ENCODE data around the gene GTF2F2.
"Not testable (repeated sequence)": the region's sequence is repeated elsewhere in the genome, so short reads cannot be mapped to it uniquely, and the experiment has no call there.

GTF2F2 gene

DNA sequence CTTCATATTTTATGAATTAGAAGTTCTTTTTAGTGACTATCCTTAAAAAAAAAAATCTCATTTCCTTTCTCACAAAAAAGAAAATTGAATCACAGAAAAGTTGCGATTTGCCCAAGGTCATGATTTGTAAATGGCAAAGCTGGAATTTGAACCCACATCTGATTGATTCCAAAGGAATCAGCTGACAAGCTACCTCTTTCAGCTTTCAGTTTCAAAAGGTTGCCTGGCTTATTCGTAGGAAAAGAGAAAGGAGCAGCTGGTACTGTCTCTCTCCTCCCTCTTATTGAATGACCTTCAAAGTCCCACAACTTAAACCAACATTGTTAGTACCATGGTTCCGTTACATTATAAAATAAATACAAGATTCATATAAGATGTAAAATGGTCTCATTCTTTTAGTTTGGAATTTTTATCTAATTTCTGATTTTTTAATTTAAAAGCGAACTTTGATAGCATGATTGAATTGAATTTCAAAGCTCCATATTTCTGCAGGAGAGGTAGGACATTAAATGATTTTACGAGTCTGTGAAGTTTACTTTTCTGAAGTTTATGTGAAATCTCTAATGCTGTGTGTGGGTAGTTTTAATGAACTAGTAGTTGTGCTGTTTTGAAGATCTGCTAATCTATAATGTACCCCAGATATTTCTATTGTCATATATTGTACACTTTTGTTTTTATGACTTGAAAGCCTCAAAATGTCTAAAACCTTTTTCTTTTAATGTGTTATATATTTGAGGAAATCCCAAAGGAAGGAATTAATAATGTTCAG is 99.0 kb downstream of the GTF2F2 start:
- DNase-seq, result no peak

- DNase-seq, result no peak
These were observed 99.6 kb downstream of the GTF2F2 start for GRCh38 chr13:45219938-45220375.

DNA sequence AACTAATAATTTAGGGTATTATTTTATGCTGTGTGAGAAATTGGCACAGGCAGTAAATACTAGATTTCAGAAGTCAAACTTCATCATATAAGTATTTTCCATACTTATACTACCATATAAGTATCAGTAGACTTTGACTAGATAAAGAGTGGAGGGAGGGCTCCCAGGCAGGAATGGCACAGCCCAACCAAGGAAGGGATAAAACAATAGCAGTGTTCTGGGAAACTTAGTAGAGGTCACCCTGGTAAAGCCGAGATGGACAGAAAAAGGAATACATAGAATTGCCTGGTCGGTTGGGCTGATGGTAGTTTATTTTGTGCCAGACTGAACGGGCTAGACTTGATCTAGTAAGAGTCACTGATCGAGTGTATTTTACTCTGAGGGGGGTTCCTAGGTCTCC is 100.1 kb downstream of the GTF2F2 start:
- DNase-seq, result no peak

- DNase-seq, result no peak
These were observed 102.2 kb downstream of the GTF2F2 start for GRCh38 chr13:45222516-45222915.

DNA sequence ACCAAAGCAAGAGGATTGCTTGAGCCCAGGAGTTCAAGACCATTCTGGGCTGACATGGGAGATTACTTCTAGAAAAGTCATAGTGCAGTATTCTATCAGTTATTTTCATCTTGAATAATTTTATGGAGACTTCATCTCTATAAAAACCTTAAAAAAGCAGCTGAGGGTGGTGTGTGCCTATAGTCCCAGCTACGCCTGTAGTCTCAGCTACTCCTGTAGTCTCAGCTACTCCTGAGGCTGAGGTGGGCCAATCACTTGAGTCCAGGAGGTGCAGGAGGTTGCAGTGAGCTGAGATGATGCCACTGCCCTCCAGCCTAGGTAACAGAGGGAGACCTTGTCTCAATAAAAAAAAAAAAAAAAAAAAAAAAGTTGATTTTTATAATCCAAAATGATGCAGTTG is 102.6 kb downstream of the GTF2F2 start:
- no peak for DNase-seq

DNA sequence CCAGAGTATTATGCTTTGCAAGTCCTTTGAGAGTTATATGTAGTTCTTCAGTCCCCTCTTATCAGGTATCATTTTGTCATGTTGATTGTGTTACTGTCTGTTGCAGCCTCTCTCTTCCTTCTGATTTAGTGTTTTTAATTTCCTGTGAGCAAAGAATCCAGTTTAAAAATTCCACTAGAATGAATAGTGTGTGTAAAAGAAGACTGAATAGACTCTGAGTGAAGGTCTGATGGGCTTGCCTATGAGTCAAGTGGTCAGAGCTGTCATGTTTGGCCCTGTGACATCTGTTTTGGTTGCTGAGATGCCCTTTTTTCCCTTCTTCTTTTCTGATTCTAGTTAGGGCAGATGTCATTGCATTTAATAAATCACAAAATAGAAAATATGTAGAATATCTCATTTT is 103.9 kb downstream of the GTF2F2 start:
- DNase-seq, result no peak

- no peak for DNase-seq
These were observed 105.1 kb downstream of the GTF2F2 start for GRCh38 chr13:45225370-45225769.

- DNase-seq, result no peak
These were observed 105.7 kb downstream of the GTF2F2 start for GRCh38 chr13:45226024-45226423.

DNA sequence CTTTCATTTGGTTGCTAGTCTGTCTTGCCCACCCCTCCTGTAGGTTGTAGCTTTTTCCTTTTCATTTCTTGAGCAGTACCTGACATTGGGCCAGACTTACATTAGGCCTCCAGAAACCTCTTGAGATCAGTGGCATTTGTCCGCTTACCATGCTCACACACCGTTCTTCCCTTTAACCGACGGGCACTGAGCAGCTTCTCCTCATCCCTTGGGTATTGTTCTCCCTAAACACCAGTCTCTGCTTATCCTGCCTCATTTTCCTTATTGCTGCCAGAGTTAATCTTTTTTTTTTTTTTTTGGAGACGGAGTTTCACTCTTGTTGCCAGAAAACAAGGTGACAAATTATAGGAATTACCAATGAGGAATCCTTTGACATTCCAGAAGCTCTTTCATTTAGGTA is 107.7 kb downstream of the GTF2F2 start:
- no peak for DNase-seq

DNA sequence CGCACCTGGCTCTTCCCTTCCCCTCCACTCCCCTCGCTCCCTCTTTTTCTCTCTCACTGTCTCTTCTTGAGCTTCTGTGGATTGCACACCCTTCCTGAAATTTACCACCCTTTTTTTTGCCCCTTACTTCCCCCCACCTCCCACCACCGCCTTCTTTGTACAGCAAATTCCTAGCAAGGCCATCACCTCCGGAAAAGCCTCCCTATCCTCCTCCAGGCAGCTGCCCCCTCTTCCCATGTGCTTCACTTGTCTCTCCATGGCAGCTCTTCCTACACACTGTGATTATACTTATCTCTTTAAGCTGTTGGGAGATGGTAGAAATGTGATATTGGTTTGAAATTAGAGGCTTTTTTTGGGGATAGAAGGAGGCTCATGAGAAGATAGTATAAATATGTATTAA is 108.9 kb downstream of the GTF2F2 start:
- no peak for DNase-seq

DNA sequence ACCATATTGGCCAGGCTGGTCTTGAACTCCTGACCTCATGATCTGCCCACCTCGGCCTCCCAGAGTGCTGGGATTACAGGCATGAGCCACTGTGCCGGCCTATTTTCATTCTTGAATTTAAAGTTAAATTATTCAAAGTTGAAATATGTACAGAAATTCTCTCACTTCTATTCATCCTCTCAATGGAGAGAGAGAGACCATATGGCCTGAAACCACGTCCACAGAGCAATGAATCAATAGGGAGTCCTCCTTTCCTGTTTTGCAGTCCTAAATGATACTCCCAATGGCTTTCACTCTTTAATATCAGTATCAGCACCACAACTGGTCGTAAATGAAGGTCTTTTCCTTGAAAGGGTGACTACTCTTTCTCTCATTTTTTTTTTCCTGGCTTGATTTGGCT is 111.0 kb downstream of the GTF2F2 start:
- DNase-seq, result no peak

- no peak for DNase-seq
These were observed 111.4 kb downstream of the GTF2F2 start for GRCh38 chr13:45231722-45232121.

DNA sequence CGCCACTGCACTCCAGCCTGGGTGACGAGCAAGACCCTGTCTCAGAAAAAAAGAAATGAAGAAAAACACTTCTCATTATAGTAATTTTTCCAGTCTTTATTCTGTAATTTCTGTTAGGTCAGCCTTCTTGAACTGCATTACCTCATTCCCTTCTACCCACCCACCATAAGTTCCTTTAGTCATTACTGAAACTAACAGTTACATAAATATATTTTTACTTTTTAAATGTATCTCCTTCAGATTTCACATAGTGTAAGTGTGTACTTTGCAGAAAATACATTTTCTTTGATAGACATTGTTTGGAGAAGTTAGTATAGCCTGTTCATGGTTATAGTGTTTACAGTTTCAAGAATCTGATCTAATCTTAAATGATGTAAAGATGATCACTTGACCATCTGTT is 112.3 kb downstream of the GTF2F2 start:
- DNase-seq, result no peak

- no peak for DNase-seq
These were observed 118.9 kb downstream of the GTF2F2 start for GRCh38 chr13:45238945-45239795.

DNA sequence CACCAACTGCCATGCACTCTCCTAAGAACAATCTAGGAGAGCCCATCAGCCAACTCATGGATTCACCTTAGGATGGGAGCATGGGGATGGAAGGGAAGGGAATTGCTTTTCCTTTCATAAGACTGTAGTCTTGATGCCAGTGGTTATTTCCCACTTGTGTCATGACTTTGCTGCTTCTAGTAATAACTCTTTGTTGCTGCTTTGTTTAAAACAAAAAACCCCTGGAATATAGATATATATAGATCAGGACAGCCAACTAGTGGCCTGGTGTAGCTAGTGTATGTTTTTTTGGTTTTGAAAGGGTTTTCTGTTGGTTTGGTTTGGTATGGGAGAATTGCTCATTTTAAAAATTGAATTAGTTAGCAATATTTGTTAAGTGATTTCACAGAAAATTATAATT is 119.8 kb downstream of the GTF2F2 start:
- no peak for DNase-seq

DNA sequence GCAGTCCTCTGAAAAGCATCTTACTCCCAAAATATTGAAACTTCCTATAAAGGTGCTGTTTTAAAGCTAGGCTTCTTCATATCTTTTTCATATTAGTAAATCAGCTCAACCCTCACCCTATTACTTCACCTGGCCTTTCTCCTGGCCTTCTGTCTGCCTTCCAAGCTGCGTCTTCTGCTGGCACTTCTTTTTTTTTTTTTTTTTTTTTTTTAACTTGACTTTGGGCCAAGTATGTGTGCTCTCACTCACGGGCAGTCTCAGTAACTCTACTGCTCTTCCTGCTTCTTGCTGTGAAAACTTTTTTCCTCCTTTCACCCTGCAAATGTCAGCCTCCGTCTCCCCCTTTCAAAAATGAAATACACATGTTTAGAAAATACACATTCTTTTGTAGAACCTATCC is 121.8 kb downstream of the GTF2F2 start:
- DNase-seq, result no peak

GRCh38 chr13:45242524-45242923 is 122.2 kb downstream of the GTF2F2 start:
- no peak for DNase-seq

DNA sequence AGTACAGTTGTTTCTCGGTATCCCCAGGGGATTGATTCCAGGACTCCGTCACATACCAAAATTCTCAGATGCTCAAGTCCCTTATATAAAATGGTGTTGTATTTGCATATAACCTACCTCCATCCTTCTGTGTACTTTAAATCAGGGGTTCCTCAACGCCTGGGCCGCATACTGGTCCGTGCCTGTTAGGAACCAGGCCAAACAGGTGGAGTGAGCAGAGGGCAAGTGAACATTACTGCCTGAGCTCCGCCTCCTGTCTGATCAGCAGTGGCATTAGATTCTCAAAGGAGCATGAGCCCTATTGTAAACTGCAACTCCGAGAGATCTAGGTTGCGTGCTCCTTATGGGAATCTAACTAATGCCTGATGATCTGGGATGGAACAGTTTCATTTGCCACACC is 122.8 kb downstream of the GTF2F2 start:
- no peak for DNase-seq

DNA sequence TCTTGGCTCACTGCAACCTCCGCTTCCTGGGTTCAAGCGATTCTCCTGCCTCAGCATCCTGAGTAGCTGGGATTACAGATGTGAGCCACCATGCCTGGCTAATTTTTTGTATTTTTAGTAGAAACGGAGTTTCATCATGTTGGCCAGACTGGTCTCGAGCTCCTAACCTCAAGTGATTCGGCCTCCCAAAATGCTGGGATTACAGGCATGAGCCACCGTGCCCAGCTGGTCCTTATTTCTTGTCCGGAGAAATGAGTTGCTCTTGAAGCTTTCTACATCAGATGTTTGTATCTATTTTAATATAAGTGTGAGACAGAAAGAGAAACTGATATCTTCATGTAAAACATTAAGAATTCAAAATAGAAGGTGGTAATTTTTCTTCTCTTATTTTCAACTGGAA is 124.4 kb downstream of the GTF2F2 start:
- not testable (repeated sequence) for DNase-seq

GRCh38 chr13:45249662-45250061 is 129.4 kb downstream of the GTF2F2 start:
- DNase-seq, result no peak

- DNase-seq, result no peak
These were observed 134.1 kb downstream of the GTF2F2 start for GRCh38 chr13:45254396-45254795.

- DNase-seq, result no peak
These were observed 135.1 kb downstream of the GTF2F2 start for GRCh38 chr13:45255247-45255987.

- DNase-seq, result no peak
These were observed 135.9 kb downstream of the GTF2F2 start for GRCh38 chr13:45256254-45256653.

Measured in hippocampal formation (tissue), 2 donors.